Pancreas (tissue), 10 donors: Measurements from ENCODE around the gene GALNT9. TPM values are rescaled to one million over a fixed set of nuclear protein-coding genes. Genes with fewer than 3 reads are reported as not detected.

ENCODE experiments used
- ATAC-seq, 4 donors: fragments of 200-7000 bp; cut with Tn5 transposase; one replicate each; pipeline versions ENCODE4 v1.8.0 to v1.9.1; 2020; ENCODE audit warnings: mild to moderate bottlenecking in 4 of 4, moderate library complexity in 4 of 4
- DNase-seq, 6 donors: peaks; one replicate each; pipeline ENCODE4 v3.0.0-alpha.2; 2020
- FAIRE-seq: peaks from 2 replicates; lab custom pipeline; 2012; peaks lifted over from hg19 to GRCh38; lab: Jason Lieb, UNC
- H3K27ac ChIP-seq, 4 donors: fragments of 200-600 bp; sonication (generic); 1 replicate in 3 of 4; 2 replicates in 1 of 4; pipeline versions ENCODE4 v1.5.0 to v1.8.0; 2020
- H3K27me3 ChIP-seq, 4 donors: fragments of 200-600 bp; one replicate each; pipeline ENCODE4 v1.8.0; 2021
- H3K36me3 ChIP-seq, 3 donors: fragments of 200-600 bp; sonication (generic) in 1 of 3; one replicate each; pipeline versions ENCODE4 v1.5.0 to v1.8.0; 2020 to 2021
- H3K4me1 ChIP-seq, 3 donors: fragments of 200-600 bp; one replicate each; pipeline ENCODE4 v1.8.0; 2021
- H3K4me3 ChIP-seq, 4 donors: fragments of 200-600 bp; sonication (generic) in 2 of 4; one replicate each; pipeline versions ENCODE4 v1.5.0 to v1.8.0; 2020 to 2021
- H3K9me3 ChIP-seq, 4 donors: fragments of 200-600 bp; one replicate each; pipeline ENCODE4 v1.8.0; 2021
- CTCF ChIP-seq, 4 donors: fragments of 200-600 bp; sonication (generic) in 3 of 4; IDR thresholded peaks; one replicate each; pipeline versions ENCODE4 v1.5.0 to v1.8.0; 2021; ENCODE audit warnings: antibody characterized with exemption in 4 of 4
- WGBS, 2 donors: extraction: QIAGEN DNeasy Blood & Tissue Kit; methylation state at CpG; one replicate each; pipeline ENCODE4 v1.1.7; 2013; 5-methylcytosine and 5-hydroxymethylcytosine counted together
- intact Hi-C, 3 donors: fragments of 100-400 bp; cut with DNase I; formaldehyde crosslinking; loops; one replicate each; pipeline versions ENCODE4 v1.11.1 to v1.14.2; 2022
- polyA plus RNA-seq, 2 donors: library from polyadenylated mRNA; stranded (reverse); fragments of 200-250 nt; gene quantifications; one replicate each; pipeline ENCODE4 v1.2.3, GENCODE V29; 2013
- total RNA-seq, 6 donors: library from RNA; stranded (reverse); fragmentation: NEBNext Ultra II Directional in 4 of 6; extraction: Animal tissue kit (Norgen Biotek cat#: 25700) in 4 of 6; gene quantifications; one replicate each; pipeline versions ENCODE4 v1.2.1 to v1.2.4, GENCODE V29; 2021 to 2023
- donor health status: healthy with polysubstance abuse.
- donor health status: DM: no; HTN: no; CAD: no; lungs with moderate emphysema.
- donor health status: DM: no; HTN: no; CAD: no.
- donor health status: control.
- donor health status: control.
- donor health status: Bipolar disorder and iron deficiency.
- donor health status: DM: yes; HTN: yes; CAD: no.
- donor health status: DM: no; HTN: no; CAD: no.
- donor health status: DM: no; HTN: no; CAD: no.
- donor health status: DM: yes; HTN: yes; CAD: no.

GALNT9 gene
- total and polyA plus RNA-seq, 8 donors: 0.09 to 0.46 (median 0.25) TPM; not detected in 5

- no peaks in the 10 kb centered on the region for H3K27me3 ChIP-seq
These were observed 110.9 kb downstream of the GALNT9 start for GRCh38 chr12:132218527-132218875.

GRCh38 chr12:132217800-132218526 lies 111.4 kb downstream of the GALNT9 start:
- Histone ChIP-seq H3K4me1 (no peaks in the 10 kb centered on the region), H3K27ac (no peak overlapping the region), H3K27me3 (no peaks in the 10 kb centered on the region), H3K9me3 (no peaks in the 10 kb centered on the region), H3K36me3 (no peaks in the 10 kb centered on the region), H3K4me3 (no peak overlapping the region)
- DNase-seq: no peak
- no peak for ATAC-seq
- 46 to 63% methylated on average over 7 of the region's 7 CpGs for WGBS, 2 donors
- TF ChIP-seq CTCF (IDR thresholded peaks at IDR 0.05): no peak
- intact Hi-C loops: no loop called here
- no peak for FAIRE-seq

More at GRCh38 chr12:132218527-132218875, 110.9 kb downstream of the GALNT9 start:
- no peak for FAIRE-seq
- H3K9me3 ChIP-seq: no peaks in the 10 kb centered on the region
- no peak for DNase-seq
- 56 to 58% methylated on average over 14 of the region's 14 CpGs for WGBS, 2 donors
- H3K36me3 ChIP-seq: no peaks in the 10 kb centered on the region
- TF ChIP-seq CTCF (IDR thresholded peaks at IDR 0.05): no peak
- ATAC-seq: no peak
- intact Hi-C loops: no loop called here
- H3K27ac ChIP-seq: no peak overlapping the region
- H3K4me3 ChIP-seq: no peak overlapping the region
- no peaks in the 10 kb centered on the region for H3K4me1 ChIP-seq

- no peak for DNase-seq
- Histone ChIP-seq H3K27me3 (no peaks in the 10 kb centered on the region), H3K4me3 (no peak overlapping the region), H3K4me1 (no peaks in the 10 kb centered on the region), H3K27ac (no peak overlapping the region), H3K9me3 (no peaks in the 10 kb centered on the region), H3K36me3 (no peaks in the 10 kb centered on the region)
- TF ChIP-seq CTCF (IDR thresholded peaks at IDR 0.05): no peak
- 86 to 90% methylated on average over 1 of the region's 1 CpG for whole genome bisulfite sequencing, 2 donors
- intact Hi-C loops: no loop called here
- no peak for ATAC-seq
- FAIRE-seq: no peak
These were observed 112.0 kb downstream of the GALNT9 start for GRCh38 chr12:132217371-132217770.

- no peak for ATAC-seq
- intact Hi-C loops: no loop called here
- TF ChIP-seq CTCF (IDR thresholded peaks at IDR 0.05): no peak
- Histone ChIP-seq H3K36me3 (no peaks in the 10 kb centered on the region), H3K27me3 (no peaks in the 10 kb centered on the region), H3K27ac (no peak overlapping the region), H3K4me3 (no peak overlapping the region), H3K4me1 (no peaks in the 10 kb centered on the region), H3K9me3 (no peaks in the 10 kb centered on the region)
- no peak for FAIRE-seq
- no peak for DNase-seq
- WGBS, 2 donors: 60% methylated on average over 21 of the region's 21 CpGs
These were observed 112.9 kb downstream of the GALNT9 start for GRCh38 chr12:132216354-132216987.
